ENCODE results near the gene GUCY1B1. TPM values are rescaled to one million over a fixed set of nuclear protein-coding genes. Genes with fewer than 3 reads are reported as not detected.

Gene GUCY1B1
- polyA plus RNA-seq, 3 donors: 0.60 to 0.89 (median 0.72) TPM

DNA sequence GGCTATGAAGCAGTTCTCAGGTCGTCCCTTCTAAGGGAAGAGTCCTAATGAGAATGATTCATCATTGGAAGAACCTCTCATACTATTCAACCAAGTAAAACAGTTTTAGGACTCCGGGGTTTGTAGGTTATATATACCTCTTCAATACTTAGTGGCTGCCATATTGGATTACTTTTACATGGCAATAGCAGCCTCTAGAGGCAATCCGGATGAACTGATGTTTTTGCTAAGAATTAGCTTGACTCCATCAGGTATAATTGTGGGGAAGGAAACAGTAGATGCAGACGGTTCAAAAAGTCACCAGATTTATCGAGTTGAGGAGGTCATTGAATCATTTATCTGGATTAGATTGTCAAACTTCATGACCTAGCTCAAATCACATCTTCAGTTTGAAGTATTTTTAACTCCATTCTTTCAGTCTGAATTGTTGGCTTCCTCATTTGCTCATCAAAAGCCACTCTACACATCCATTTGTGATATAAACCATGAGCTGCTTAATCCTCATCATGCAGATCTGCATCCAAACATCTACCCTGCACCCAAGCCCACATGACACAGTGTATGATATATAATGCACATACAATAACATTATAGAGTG lies 28.4 kb downstream of the GUCY1B1 start:
- no peaks in the 10 kb centered on the region for H3K4me1 ChIP-seq (ENCODE audit: control insufficient read depth in 1 of 2, insufficient read depth in 2 of 2, low read length in 2 of 2)
- DNase-seq: peak; percentile 31 to 72 (median 56)
- H3K9me3 Mint-ChIP-seq: no peaks in the 10 kb centered on the region
- no peak overlapping the region for H3K27ac ChIP-seq (ENCODE audit: low read depth in 1 of 2, low read length in 2 of 2)
- H3K4me3 Mint-ChIP-seq: no peak overlapping the region
- H3K27me3 ChIP-seq (ENCODE audit: control insufficient read depth in 2 of 2, insufficient read depth in 2 of 2, low read length in 2 of 2): no peaks in the 10 kb centered on the region
- H3K27me3 Mint-ChIP-seq (ENCODE audit: low read depth in 3 of 3): no peaks in the 10 kb centered on the region
- no peaks in the 10 kb centered on the region for H4K20me1 ChIP-seq (ENCODE audit: insufficient read depth, low read length)
- H3K4me3 ChIP-seq (replicated peaks in 1 of 3; ENCODE audit: low read depth in 2 of 3, low read length in 3 of 3): no peak overlapping the region
- WGBS (ENCODE audit: insufficient coverage): 0% methylated on average over 2 of the region's 5 CpGs
- H3K9me3 ChIP-seq (replicated peaks in 1 of 2; ENCODE audit: control insufficient read depth in 1 of 2, insufficient read depth in 1 of 2, low read length in 2 of 2): no peaks in the 10 kb centered on the region
- H3K4me2 ChIP-seq (replicated peaks; ENCODE audit: extremely low read depth, low read length, poor library complexity, severe bottlenecking): no peak overlapping the region
- H3K36me3 Mint-ChIP-seq: no peaks in the 10 kb centered on the region
- H3K79me2 ChIP-seq (ENCODE audit: insufficient read depth, low read length): no peaks in the 10 kb centered on the region
- intact Hi-C loops (cut with micrococcal nuclease): loop anchor here in 1 of 2 donors (2.0 to 10.0 kb wide), 2 partner anchors 344 to 412 kb away; partner anchors contain the start of gene MAP9
- H3K4me1 Mint-ChIP-seq: peaks cover 2% of the 10 kb centered on the region
- H2AFZ ChIP-seq (ENCODE audit: insufficient read depth, low read depth, low read length, poor library complexity, severe bottlenecking): peak overlapping the region; percentile 23
- peak; percentile 88 for TF ChIP-seq CTCF (IDR thresholded peaks at IDR 0.05)
- no peaks in the 10 kb centered on the region for H3K36me3 ChIP-seq (replicated peaks in 1 of 2; ENCODE audit: control insufficient read depth in 1 of 2, insufficient read depth in 2 of 2, low read length in 2 of 2)
- H3K9ac ChIP-seq (ENCODE audit: insufficient read depth, low read length, poor library complexity, severe bottlenecking): no peak overlapping the region
- no peak overlapping the region for H3K27ac Mint-ChIP-seq

DNA sequence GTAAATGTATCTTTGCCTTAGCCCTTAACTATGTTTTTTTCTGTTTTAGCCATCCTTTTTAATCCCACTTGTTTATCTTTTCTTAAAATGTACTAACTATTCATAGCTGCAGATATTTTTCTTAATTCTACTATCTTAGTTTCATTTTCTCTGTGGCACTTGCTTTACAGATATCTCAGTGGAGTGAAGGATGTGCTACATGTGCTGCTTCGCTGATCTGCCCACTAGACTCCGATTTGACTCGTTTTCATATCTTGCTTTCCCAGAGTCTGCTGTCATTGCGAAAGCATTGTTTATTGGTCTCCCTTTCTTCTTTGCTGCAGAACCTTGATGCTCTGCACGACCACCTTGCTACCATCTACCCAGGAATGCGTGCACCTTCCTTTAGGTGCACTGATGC lies 30.6 kb downstream of the GUCY1B1 start:
- Histone ChIP-seq H3K4me3 (replicated peaks in 1 of 3; ENCODE audit: low read depth in 2 of 3, low read length in 3 of 3) (no peak overlapping the region), H3K79me2 (ENCODE audit: insufficient read depth, low read length) (no peaks in the 10 kb centered on the region), H3K4me1 (ENCODE audit: control insufficient read depth in 1 of 2, insufficient read depth in 2 of 2, low read length in 2 of 2) (no peaks in the 10 kb centered on the region), H2AFZ (ENCODE audit: insufficient read depth, low read depth, low read length, poor library complexity, severe bottlenecking) (no peak overlapping the region), H3K27ac (ENCODE audit: low read depth in 1 of 2, low read length in 2 of 2) (no peak overlapping the region), H3K9ac (ENCODE audit: insufficient read depth, low read length, poor library complexity, severe bottlenecking) (no peak overlapping the region), H3K36me3 (replicated peaks in 1 of 2; ENCODE audit: control insufficient read depth in 1 of 2, insufficient read depth in 2 of 2, low read length in 2 of 2) (no peaks in the 10 kb centered on the region), H4K20me1 (ENCODE audit: insufficient read depth, low read length) (no peaks in the 10 kb centered on the region), H3K4me2 (replicated peaks; ENCODE audit: extremely low read depth, low read length, poor library complexity, severe bottlenecking) (no peak overlapping the region), H3K27me3 (ENCODE audit: control insufficient read depth in 2 of 2, insufficient read depth in 2 of 2, low read length in 2 of 2) (no peaks in the 10 kb centered on the region), H3K9me3 (replicated peaks in 1 of 2; ENCODE audit: control insufficient read depth in 1 of 2, insufficient read depth in 1 of 2, low read length in 2 of 2) (no peaks in the 10 kb centered on the region)
- Mint-ChIP-seq H3K9me3 (no peaks in the 10 kb centered on the region), H3K27ac (no peak overlapping the region), H3K27me3 (ENCODE audit: low read depth in 3 of 3) (no peaks in the 10 kb centered on the region), H3K36me3 (no peaks in the 10 kb centered on the region), H3K4me1 (peaks cover 2% of the 10 kb centered on the region), H3K4me3 (no peak overlapping the region)
- TF ChIP-seq CTCF (IDR thresholded peaks at IDR 0.05): no peak
- DNase-seq: no peak
- intact Hi-C loops (cut with micrococcal nuclease): loop anchor here (2.0 to 10.0 kb wide), 2 partner anchors 347 to 415 kb away; partner anchors contain the start of gene MAP9 (in 1 of the 2)
- WGBS (ENCODE audit: insufficient coverage): 27% methylated on average over 4 of the region's 6 CpGs

Measured in CD14-positive monocyte (primary cell).